ENCODE results near the gene CFAP97D1.

Gene CFAP97D1

GRCh38 chr17:43780135-43780534, at the start of gene CFAP97D1:
TSS of gene CFAP97D1 (plus strand) at chr17:43780435. CDS start at chr17:43780463, 28 bp downstream.
- DNase-seq, result no peak

- peak; percentile 72 for DNase-seq
Measured at GRCh38 chr17:43732958-43733357, 47.3 kb upstream of the CFAP97D1 start.

- no peak for DNase-seq
Measured at GRCh38 chr17:43733956-43734355, 46.3 kb upstream of the CFAP97D1 start.

GRCh38 chr17:43734376-43734775, 45.9 kb upstream of the CFAP97D1 start:
- no peak for DNase-seq

GRCh38 chr17:43736389-43736788, 43.8 kb upstream of the CFAP97D1 start:
- DNase-seq, result no peak

GRCh38 chr17:43737722-43738121, 42.5 kb upstream of the CFAP97D1 start:
- no peak for DNase-seq

GRCh38 chr17:43740541-43740940, 39.7 kb upstream of the CFAP97D1 start:
- no peak for DNase-seq

GRCh38 chr17:43741636-43742035, 38.6 kb upstream of the CFAP97D1 start:
- DNase-seq, result no peak

GRCh38 chr17:43745541-43745940, 34.7 kb upstream of the CFAP97D1 start:
- no peak for DNase-seq

GRCh38 chr17:43750153-43750552, 30.1 kb upstream of the CFAP97D1 start:
- no peak for DNase-seq

- DNase-seq, result no peak
Measured at GRCh38 chr17:43753493-43754129, 26.6 kb upstream of the CFAP97D1 start.

- no peak for DNase-seq
Measured at GRCh38 chr17:43754947-43755346, 25.3 kb upstream of the CFAP97D1 start.

- DNase-seq, result peak; percentile 90
Measured at GRCh38 chr17:43755389-43755875, 24.8 kb upstream of the CFAP97D1 start.

GRCh38 chr17:43756201-43756600, 24.0 kb upstream of the CFAP97D1 start:
- DNase-seq, result no peak

- no peak for DNase-seq
Measured at GRCh38 chr17:43757171-43757660, 23.0 kb upstream of the CFAP97D1 start.

GRCh38 chr17:43758086-43758485, 22.1 kb upstream of the CFAP97D1 start:
- no peak for DNase-seq

- DNase-seq, result no peak
Measured at GRCh38 chr17:43758497-43759174, 21.6 kb upstream of the CFAP97D1 start, which contains the start of gene SOST. TSS of gene SOST (minus strand) at chr17:43758791. CDS start at chr17:43758741, 50 bp downstream.

- no peak for DNase-seq
Measured at GRCh38 chr17:43759836-43760235, 20.4 kb upstream of the CFAP97D1 start.

GRCh38 chr17:43760254-43760852, 19.9 kb upstream of the CFAP97D1 start:
- DNase-seq, result peak; percentile 99

- DNase-seq, result no peak
Measured at GRCh38 chr17:43766413-43767052, 13.7 kb upstream of the CFAP97D1 start.

- DNase-seq, result no peak
Measured at GRCh38 chr17:43767053-43767712, 13.1 kb upstream of the CFAP97D1 start.

- DNase-seq, result no peak
Measured at GRCh38 chr17:43767713-43768059, 12.5 kb upstream of the CFAP97D1 start.

GRCh38 chr17:43768382-43768781, 11.9 kb upstream of the CFAP97D1 start:
- DNase-seq, result no peak
